Measurements from ENCODE around the gene ZNF3.

The ZNF3 gene

DNA sequence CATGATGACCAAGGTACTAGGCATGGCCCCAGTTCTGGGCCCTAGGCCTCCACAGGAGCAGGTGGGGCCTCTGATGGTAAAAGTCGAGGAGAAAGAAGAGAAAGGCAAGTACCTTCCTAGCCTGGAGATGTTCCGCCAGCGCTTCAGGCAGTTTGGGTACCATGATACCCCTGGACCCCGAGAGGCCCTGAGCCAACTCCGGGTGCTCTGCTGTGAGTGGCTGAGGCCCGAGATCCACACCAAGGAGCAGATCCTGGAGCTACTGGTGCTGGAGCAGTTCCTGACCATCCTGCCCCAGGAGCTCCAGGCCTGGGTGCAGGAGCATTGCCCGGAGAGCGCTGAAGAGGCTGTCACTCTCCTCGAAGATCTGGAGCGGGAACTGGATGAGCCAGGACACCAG lies 24.5 kb downstream of the ZNF3 start:
- no peak for TF ChIP-seq CTCF (conservative IDR thresholded peaks at IDR 0.05; ENCODE audit: control insufficient read depth, insufficient read depth, low read depth, low read length)
- H3K4me3 ChIP-seq (ENCODE audit: control insufficient read depth, low read depth, low read length) = no peak overlapping the region
- no peak for DNase-seq (ENCODE audit: low read depth)

- peak; percentile 86 for DNase-seq (ENCODE audit: low read depth)
- TF ChIP-seq CTCF (conservative IDR thresholded peaks at IDR 0.05; ENCODE audit: control insufficient read depth, insufficient read depth, low read depth, low read length) = peak; percentile 17
- no peak overlapping the region for H3K4me3 ChIP-seq (ENCODE audit: control insufficient read depth, low read depth, low read length)
Observed at GRCh38 chr7:100053215-100053614, 28.3 kb downstream of the ZNF3 start.

DNA sequence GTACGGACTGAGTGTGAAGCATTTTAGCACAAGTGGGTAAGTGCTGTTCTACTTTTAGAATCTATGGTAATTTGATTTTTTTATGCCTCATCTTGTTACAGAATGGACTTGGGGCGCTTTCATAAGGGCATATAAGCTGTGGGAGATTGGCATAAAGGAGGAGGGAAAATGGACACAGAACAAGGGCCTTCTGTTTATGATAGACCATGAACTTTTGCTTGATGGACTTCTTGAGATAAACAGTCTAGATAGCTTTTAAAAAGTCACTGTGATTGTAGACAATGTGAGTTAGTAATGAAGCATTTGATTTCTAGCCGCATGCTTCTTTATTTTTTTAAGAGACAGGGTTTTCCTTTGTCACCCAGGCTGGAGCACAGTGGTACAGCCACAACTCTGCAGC lies 29.9 kb downstream of the ZNF3 start:
- DNase-seq (ENCODE audit: low read depth) = no peak
- TF ChIP-seq CTCF (conservative IDR thresholded peaks at IDR 0.05; ENCODE audit: control insufficient read depth, insufficient read depth, low read depth, low read length) = no peak
- no peak overlapping the region for H3K4me3 ChIP-seq (ENCODE audit: control insufficient read depth, low read depth, low read length)

- TF ChIP-seq CTCF (conservative IDR thresholded peaks at IDR 0.05; ENCODE audit: control insufficient read depth, insufficient read depth, low read depth, low read length) = no peak
- H3K4me3 ChIP-seq (ENCODE audit: control insufficient read depth, low read depth, low read length) = peak within 1 kb of the TSS; percentile 94
Observed at GRCh38 chr7:100049441-100050291, 31.9 kb downstream of the ZNF3 start, which contains the start of gene ZSCAN21. TSS of gene ZSCAN21 (plus strand) at chr7:100049774. CDS start at chr7:100057007, 7,233 bp downstream.

DNA sequence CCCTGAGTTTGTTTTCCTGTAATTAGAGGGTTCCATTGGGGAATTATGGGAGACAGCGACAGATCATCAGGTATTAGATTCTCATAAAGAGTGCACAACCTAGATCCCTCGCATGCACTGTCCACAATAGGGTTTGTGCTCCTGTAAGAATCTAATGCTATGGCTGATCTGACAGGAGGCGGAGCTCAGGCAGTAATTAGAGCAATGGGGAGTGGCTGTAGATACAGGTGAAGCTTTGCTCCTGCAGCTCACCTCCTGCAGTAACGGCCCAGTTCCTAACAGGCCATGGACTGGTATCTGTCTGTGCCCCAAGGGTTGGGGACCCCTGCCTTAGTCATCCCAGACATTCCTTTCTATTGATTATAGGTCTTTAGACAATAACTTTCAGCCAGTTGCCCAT lies 32.8 kb downstream of the ZNF3 start:
- DNase-seq (ENCODE audit: low read depth) = no peak
- TF ChIP-seq CTCF (conservative IDR thresholded peaks at IDR 0.05; ENCODE audit: control insufficient read depth, insufficient read depth, low read depth, low read length) = no peak
- no peak overlapping the region for H3K4me3 ChIP-seq (ENCODE audit: control insufficient read depth, low read depth, low read length)

More at GRCh38 chr7:100049441-100050291, 31.9 kb downstream of the ZNF3 start, which contains the start of gene ZSCAN21:
- peak; percentile 83 for DNase-seq (ENCODE audit: low read depth)

- H3K4me3 ChIP-seq (ENCODE audit: control insufficient read depth, low read depth, low read length) = no peak overlapping the region
- no peak for TF ChIP-seq CTCF (conservative IDR thresholded peaks at IDR 0.05; ENCODE audit: control insufficient read depth, insufficient read depth, low read depth, low read length)
- no peak for DNase-seq (ENCODE audit: low read depth)
Observed at GRCh38 chr7:100044718-100045117, 36.8 kb downstream of the ZNF3 start.

Measured in fibroblast of mammary gland (primary cell).